SIG-M5 (cell line): ENCODE measurements around the gene PARS2.

Source experiments
- DNase-seq: peaks from one replicate; lab custom pipeline; 2025; lab: John Stamatoyannopoulos, UW

The PARS2 gene

GRCh38 chr1:54774820-54775498 lies 10.6 kb upstream of the PARS2 start:
- DNase-seq = no peak

DNA sequence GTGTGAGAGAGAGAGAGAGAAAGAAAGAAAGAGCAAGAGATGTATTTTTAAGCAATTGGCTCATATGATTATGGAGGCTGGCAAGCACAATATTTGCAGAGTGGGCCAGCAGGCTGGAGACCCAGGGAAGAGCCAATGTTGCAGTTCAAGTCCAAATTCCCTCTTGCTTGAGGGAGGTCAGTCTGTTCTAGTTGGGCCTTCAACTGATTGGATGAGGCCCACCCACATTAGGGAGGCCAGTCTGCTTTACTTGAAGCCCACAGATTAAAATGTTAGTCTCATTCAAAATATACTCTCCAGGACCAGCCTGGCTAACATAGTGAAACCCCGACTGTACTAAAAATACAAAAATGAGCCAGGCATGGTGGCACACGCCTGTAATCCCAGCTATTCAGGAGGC lies 8.6 kb upstream of the PARS2 start:
- no peak for DNase-seq

- DNase-seq = no peak
Observed at GRCh38 chr1:54768093-54768492, 3.8 kb upstream of the PARS2 start.

GRCh38 chr1:54767526-54767925 lies 3.2 kb upstream of the PARS2 start:
- no peak for DNase-seq

DNA sequence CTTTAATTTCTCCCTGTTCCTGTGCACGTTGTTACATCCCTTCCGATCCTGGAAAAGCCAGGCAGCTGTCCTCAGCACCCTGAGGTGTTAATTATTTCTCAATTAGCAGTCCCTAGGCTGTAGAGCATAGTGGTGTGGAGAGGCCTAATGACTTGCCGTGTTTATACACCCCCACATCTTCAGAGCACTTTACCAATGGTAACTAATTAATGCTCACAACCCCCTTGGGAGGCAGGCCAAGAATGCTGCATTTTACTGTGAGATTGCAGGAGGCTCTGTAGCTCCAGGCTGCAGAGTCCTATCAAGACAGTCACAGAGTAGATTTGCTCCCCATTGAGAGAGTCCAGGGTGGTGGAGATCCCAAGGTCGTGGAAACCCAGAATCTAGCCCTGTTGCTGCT lies 2.4 kb upstream of the PARS2 start:
- no peak for DNase-seq

- DNase-seq = no peak
Observed at GRCh38 chr1:54764922-54765561, 719 bp upstream of the PARS2 start.

DNA sequence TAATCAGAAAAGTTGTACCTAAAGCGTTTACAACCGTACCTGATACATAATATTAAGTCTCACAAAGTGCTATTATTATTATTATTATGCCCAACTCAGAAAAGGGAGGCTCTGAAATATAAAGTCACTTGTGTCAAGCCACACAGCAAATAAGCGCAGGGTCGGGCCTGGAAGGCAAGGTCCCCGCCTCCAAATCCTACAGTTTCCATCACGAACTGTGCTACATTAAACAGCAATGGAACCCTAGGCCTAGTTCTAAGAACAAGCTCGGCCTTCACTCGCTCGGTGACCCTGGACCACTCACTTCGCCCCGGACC lies 549 bp downstream of the PARS2 start:
- no peak for DNase-seq

DNA sequence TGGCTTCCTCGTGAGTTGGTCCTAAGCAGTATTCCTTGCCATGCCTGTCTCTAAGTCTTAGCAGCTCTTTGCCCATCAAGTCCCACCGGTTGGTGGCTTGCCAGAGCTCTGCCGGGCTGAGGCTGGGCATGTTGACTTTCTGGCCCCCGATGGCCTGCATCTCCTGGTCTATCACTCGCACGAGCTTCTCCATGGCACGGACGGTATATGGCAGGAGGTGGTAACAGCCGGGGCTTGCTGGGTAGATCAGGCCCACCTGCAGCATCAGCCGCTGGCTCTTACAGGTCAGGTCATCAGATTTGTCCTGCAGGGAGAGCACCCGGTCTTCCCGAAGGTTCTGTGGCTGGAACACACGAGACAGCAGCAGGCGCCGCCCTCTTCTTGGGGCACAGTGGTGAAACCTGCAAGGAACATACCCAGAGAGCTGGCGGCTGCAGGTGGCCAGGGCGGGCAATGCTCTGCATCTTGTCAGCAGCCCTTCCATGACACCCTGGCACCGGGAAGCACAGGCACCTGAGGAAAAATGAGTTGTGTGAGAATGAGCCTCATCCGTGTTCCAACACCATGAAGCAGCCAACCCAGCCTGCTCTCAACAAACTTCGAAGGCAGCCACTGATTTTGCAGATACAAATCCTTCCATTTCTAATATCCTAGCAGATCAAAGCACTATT lies 5.5 kb downstream of the PARS2 start:
- no peak for DNase-seq

DNA sequence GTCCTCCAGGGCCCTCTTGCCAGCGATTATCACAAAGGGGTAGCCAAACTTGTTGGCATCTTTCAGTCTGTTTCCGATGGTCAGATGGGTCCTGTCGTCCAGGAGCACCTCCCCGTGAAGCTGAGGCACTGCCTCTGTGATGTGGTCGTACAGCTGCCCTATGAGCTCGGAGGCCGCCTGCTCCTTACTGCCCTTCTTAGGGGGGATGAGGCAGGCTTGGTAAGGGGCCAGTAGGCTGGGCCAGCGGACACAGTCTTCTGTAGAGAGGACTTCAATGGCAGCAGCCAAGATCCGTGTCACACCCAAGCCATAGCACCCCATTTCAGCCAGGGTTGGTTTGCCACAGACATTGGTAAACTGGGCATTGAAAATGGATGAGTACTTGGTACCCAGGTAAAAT lies 6.5 kb downstream of the PARS2 start:
- no peak for DNase-seq

DNA sequence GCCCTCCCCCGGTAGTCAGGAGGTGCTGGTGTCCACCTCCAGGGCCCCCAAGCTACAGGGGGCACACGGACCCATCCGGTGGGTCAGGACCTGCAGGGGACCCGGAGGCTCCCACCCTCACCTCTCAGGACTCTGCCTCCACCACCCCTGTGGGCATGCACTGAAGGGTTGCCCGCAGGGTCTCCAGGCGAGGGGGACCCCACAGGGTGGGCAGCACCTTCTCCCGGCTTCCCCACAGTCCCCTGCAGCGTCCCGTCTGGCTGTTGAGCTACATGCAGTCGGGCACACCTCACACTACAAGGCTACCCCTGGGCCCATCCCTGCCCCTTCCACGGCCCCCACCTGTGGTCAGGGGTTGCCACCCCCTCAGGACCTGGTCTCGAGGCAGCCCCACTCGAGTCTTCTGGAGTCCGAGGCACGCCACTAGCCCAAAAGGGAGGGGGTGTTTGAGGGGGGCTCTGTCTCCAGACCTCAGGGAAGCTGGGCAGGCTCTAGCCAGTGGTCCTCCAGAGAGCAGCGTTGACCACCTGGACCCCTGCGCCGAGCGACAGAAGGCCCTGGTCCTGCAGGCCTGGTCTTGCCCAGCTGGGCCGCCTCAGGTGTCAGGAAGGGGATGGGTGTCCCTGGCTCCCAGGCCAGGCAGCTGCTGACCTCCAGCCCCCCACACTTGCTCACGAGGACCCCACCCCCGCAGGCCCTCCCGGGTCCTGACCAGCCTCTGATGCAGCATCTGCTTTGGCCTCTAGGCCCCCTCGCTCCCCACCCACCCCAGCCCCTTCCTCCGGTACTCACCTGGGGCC lies 9.6 kb downstream of the PARS2 start:
- DNase-seq = no peak

DNA sequence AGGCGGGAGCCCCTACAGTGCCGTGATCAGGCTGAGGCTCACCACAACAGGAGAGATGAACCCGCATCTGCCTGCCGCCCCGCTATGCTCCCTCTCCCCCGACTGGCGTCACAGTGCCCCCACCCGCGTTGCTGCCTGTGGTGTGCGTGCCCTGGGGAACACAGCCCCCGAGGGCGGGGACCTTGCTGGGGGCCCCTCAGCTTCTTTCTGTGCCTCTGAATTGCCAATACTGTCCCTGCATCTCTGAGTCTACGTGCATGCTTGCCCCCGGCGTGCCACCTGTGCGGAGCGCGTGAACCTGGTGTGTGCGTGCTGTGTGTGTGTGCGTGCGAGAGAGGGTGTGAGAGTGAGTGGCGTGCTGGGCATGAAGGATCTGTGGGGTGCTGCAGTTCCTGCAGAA lies 10.3 kb downstream of the PARS2 start:
- DNase-seq = no peak

DNA sequence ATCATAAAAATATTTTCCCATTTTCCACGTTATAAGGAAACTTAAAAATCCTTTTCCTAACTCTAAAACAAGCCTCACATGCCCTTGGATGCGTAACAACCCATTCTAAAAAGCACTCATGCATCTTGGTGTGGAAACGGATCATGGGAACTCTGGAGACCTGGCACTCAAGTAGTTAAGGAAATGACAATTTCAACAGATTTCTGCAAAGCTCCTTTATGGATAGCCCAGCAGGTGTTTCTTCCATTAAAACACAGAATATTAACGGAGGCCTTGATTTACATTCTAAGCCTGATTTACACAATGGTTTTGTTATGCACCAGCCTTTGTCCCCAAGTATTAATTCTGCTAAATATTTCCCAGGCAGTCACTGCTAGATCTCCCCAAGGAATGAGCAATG lies 12.9 kb downstream of the PARS2 start:
- DNase-seq = no peak

GRCh38 chr1:54750596-54750995 lies 13.7 kb downstream of the PARS2 start:
- no peak for DNase-seq

GRCh38 chr1:54748094-54748835 lies 16.1 kb downstream of the PARS2 start:
- DNase-seq = no peak

DNA sequence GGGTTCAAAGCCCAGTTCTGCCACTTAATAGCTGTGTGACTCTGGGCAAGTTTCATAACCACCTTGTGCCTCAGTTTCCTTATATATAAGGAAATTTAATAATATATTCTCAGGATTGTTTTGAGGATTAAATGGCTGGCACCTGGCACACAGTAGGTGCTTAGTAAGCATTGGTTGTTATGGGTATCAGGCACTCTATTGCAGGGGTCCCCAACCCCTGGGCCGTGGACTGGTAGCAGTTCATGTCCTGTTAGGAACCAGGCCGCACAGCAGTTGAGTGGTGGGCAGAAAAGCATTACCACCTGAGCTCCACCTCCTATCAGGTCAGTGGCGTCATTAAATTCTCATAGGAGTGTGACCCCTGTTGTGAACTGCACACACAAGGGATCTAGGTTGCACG lies 18.5 kb downstream of the PARS2 start:
- DNase-seq = no peak

DNA sequence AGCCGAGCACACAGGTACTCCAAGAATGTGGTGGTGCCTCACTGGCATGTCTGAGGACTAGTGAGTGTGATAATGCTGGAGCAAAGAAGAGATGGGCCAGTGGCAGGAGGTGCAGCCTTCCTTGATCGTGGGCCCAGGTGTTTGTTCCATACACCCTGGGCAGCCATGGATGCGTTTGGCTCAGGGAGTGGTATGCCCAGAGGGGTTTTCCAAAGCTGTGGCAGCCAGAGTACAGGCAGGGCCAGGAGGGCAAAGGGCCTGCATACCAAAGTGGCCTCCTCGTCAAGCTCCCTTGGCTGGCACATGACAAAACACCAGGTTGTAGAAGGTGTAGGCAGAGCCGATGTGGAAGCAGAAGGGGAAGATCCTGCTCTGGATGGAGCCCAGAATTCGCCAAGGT lies 19.0 kb downstream of the PARS2 start:
- DNase-seq = no peak

DNA sequence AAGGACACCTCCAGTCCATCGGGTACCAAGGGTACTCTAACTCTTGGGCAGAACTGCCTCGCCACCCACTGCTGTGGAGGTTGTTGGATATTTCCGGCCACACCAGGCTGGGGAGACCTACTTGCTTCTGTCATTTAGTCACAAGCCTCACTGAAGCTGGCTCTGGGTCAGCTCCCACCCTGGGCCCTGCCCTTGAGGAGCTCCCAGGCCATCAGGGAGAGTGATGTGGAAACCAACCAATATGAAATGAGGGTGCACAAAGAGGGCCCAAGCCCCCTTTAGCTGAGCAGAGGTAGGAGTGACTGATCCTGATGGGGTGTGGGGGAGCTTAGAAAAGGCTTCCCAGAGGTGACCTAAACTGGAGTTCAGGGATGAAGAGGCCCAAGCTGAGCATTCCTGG lies 19.6 kb downstream of the PARS2 start:
- DNase-seq = no peak

DNA sequence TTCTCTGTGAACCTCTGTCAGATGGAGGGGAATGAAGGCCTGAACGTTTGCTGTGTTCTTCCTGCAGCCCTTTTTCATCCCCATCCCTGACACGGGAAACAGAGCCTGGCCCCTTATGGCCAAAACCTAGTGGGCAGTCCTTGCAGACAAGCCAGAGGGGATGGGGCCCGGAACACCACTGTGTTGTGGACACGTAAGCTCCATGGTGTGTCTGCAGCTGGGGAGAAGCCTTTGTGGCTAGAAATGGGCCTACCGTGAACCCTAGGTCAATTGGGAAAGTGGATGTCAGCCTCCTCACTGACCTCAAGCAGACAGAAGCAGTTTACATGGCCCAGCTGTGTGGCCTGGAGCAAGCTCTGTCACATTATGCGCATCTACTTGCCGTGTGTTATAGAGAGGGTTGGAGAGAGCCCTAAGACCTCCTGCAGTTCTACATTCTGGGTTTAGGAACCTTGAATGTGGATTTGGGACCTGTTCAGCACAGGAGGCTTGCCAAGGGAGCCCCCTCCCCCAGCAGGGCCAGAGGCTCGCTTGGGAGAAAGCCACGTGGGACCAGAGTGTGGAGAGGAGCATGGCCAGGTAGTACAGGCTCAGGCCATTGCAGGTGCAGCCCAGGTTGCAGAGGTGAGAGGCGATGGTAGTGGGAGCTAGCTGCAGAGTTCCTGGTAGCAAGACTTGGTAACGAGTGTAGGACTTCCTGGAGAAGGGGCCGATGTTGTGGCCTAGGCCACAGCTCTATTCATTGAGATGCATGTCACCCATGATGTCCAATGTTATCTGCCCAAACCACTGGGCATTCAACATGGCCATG lies 20.7 kb downstream of the PARS2 start:
- DNase-seq = no peak

- no peak for DNase-seq
Observed at GRCh38 chr1:54742282-54742681, 22.0 kb downstream of the PARS2 start.

DNA sequence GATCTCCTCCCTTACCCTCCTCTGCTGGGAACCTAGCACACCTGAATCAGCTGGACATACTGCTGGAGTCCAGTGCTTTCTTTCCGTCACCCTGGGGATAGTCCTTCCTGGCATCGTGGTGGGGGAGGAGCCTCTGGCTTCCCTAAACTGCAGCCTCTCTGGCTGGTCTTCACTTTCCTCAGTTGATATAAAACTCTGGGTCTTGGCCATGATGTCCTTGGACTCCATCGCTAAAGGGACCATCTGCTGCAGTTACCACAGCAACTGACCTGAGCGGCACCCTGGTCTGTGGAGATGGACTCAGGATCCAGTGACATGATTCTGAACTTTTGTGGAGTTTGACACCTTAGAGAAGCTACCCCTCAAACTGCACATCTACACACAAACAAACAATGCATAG lies 22.8 kb downstream of the PARS2 start:
- no peak for DNase-seq

- DNase-seq = no peak
Observed at GRCh38 chr1:54738244-54738643, 26.1 kb downstream of the PARS2 start.
